HepG2 (cell line): ENCODE results near the gene SSBP4. TPM values are rescaled to one million over a fixed set of nuclear protein-coding genes. Genes with fewer than 3 reads are reported as not detected.
A peak's percentile ranks its signal among the peaks of the same experiment; 100 is the strongest.

Source experiments
- ATF4 ChIP-seq, 2 experiments: fragments of 450-650 bp in 1 of 2; sonication (generic) in 1 of 2; formaldehyde crosslinking; IDR thresholded peaks; 2 replicates each; pipeline versions ENCODE4 v1.5.0 to v1.8.0; 2020 to 2022; ENCODE audit warnings: mild to moderate bottlenecking in 1 of 2, missing genetic modification reagents in 1 of 2
- CAMTA2 ChIP-seq: sonication (generic); formaldehyde crosslinking; IDR thresholded peaks from 2 replicates; pipeline ENCODE4 v1.4.0; 2020; ENCODE audit warnings: mild to moderate bottlenecking, missing genetic modification reagents, borderline replicate concordance
- ETS1 ChIP-seq: sonication (generic); formaldehyde crosslinking; IDR thresholded peaks from 2 replicates; pipeline ENCODE4 v1.4.0; 2020; ENCODE audit warnings: missing genetic modification reagents
- KLF11 ChIP-seq: IDR thresholded peaks from 2 replicates; pipeline ENCODE4 v1.6.1; 2016; ENCODE audit warnings: missing compliant biosample characterization
- MTA1 ChIP-seq: sonication (generic); formaldehyde crosslinking; IDR thresholded peaks from 2 replicates; pipeline ENCODE4 v1.4.0; 2020; ENCODE audit warnings: missing genetic modification reagents, mild to moderate bottlenecking, borderline replicate concordance
- NFIB ChIP-seq: sonication (generic); formaldehyde crosslinking; IDR thresholded peaks from 2 replicates; pipeline ENCODE4 v1.9.0; 2021; ENCODE audit warnings: missing genetic modification reagents, mild to moderate bottlenecking, borderline replicate concordance
- PAXIP1 ChIP-seq: sonication (generic); formaldehyde crosslinking; conservative IDR thresholded peaks from 2 replicates; pipeline ENCODE4 v1.4.0; 2020; ENCODE audit warnings: mild to moderate bottlenecking, missing genetic modification reagents, moderate library complexity
- PHF5A ChIP-seq: IDR thresholded peaks from one replicate; pipeline ENCODE4 v1.6.1; 2018; ENCODE audit warnings: low read depth, missing genetic modification reagents; ENCODE audit not compliant: unreplicated experiment
- PRMT3 ChIP-seq: sonication (generic); formaldehyde crosslinking; IDR thresholded peaks from 2 replicates; pipeline ENCODE4 v1.8.1; 2022; ENCODE audit warnings: low read depth, mild to moderate bottlenecking, moderate library complexity, missing genetic modification reagents, borderline replicate concordance
- RNF219 ChIP-seq: sonication (generic); formaldehyde crosslinking; IDR thresholded peaks from 2 replicates; pipeline ENCODE4 v1.5.0; 2020; ENCODE audit warnings: mild to moderate bottlenecking, missing genetic modification reagents
- RORA ChIP-seq: sonication (generic); formaldehyde crosslinking; IDR thresholded peaks from 2 replicates; pipeline ENCODE4 v1.5.0; 2020; ENCODE audit warnings: mild to moderate bottlenecking, missing genetic modification reagents, moderate library complexity
- SNAPC2 ChIP-seq: sonication (generic); formaldehyde crosslinking; IDR thresholded peaks from 2 replicates; pipeline ENCODE4 v1.8.1; 2022; ENCODE audit warnings: mild to moderate bottlenecking, missing genetic modification reagents
- SP140L ChIP-seq: sonication (generic); formaldehyde crosslinking; IDR thresholded peaks from 2 replicates; pipeline ENCODE4 v1.4.0; 2020; ENCODE audit warnings: missing genetic modification reagents, borderline replicate concordance
- YY1 ChIP-seq: IDR thresholded peaks from 2 replicates; pipeline ENCODE4 v1.6.1; 2011; ENCODE audit warnings: low read length, low read depth, moderate library complexity, mild to moderate bottlenecking; ENCODE audit not compliant: insufficient read depth, insufficient replicate concordance
- ZNF121 ChIP-seq: sonication (generic); formaldehyde crosslinking; IDR thresholded peaks from 2 replicates; pipeline ENCODE4 v1.5.0; 2020; ENCODE audit warnings: mild to moderate bottlenecking, missing genetic modification reagents
- ZNF275 ChIP-seq: sonication (generic); formaldehyde crosslinking; IDR thresholded peaks from 2 replicates; pipeline ENCODE4 v1.8.0; 2022; ENCODE audit warnings: missing genetic modification reagents, mild to moderate bottlenecking, inconsistent platforms, borderline replicate concordance
- ZNF530 ChIP-seq: sonication (generic); formaldehyde crosslinking; IDR thresholded peaks from 2 replicates; pipeline ENCODE4 v1.5.0; 2020; ENCODE audit warnings: low read depth, mild to moderate bottlenecking, missing genetic modification reagents
- ZNF589 ChIP-seq: sonication (generic); formaldehyde crosslinking; conservative IDR thresholded peaks from 2 replicates; pipeline ENCODE4 v1.8.0; 2022; ENCODE audit warnings: mild to moderate bottlenecking, moderate library complexity, missing genetic modification reagents
- ZNF605 ChIP-seq: sonication (generic); formaldehyde crosslinking; IDR thresholded peaks from 2 replicates; pipeline ENCODE4 v1.8.0; 2022; ENCODE audit warnings: mild to moderate bottlenecking, missing genetic modification reagents
- polyA plus RNA-seq, 8 experiments: library from polyadenylated mRNA; depleted of rRNA in 3 of 8; stranded (reverse) in 7 of 8; unstranded in 1 of 8; fragments of >200 nt; fragmentation: Illumina TruSeq in 4 of 8; extraction: Trizol in 4 of 8; gene quantifications; 2 replicates each; pipeline versions ENCODE4 v1.2.1 to v1.2.3, GENCODE V29; 2011 to 2016; ENCODE audit warnings: low read depth in 4 of 8, missing spikeins in 1 of 8, mixed read lengths in 1 of 8; ENCODE audit not compliant: insufficient read depth in 1 of 8
- total RNA-seq, 5 experiments: library from RNA; depleted of rRNA; stranded (reverse); fragments of >200 nt; fragmentation: Illumina TruSeq; extraction: Trizol; gene quantifications; 2 replicates each; pipeline ENCODE4 v1.2.3, GENCODE V29; 2016; ENCODE audit warnings: low read depth in 1 of 5

Gene SSBP4
- total and polyA plus RNA-seq, 2 of the 13 experiments (the other 11 are each of a cell fraction or from before 2014, with no cell fraction given) = 20.8 to 39.5 TPM

GRCh38 chr19:18373892-18374629 lies 45.1 kb upstream of the SSBP4 start (continued):
- TF ChIP-seq ZNF605 (CRISPR knock-in tag) = peak; percentile 68
- TF ChIP-seq ATF4 (CRISPR knock-in tag; IDR thresholded peaks at IDR 0.05) = peak in 1 of 2 experiments; percentile 76; a peak in 2 of 4 replicates
- TF ChIP-seq PHF5A (CRISPR knock-in tag) = peak; percentile 29
- peak; percentile 67; the same call in 1 of the 2 replicates for TF ChIP-seq CAMTA2 (CRISPR knock-in tag)
- peak; percentile 78; the same call in 1 of the 2 replicates for TF ChIP-seq MTA1 (CRISPR knock-in tag)
- TF ChIP-seq ZNF275 = 0 out of 2 replicates have a peak, but pooled peaks have one; percentile 35
- no peak for TF ChIP-seq PRMT3 (CRISPR knock-in tag)
- TF ChIP-seq YY1 = peak; percentile 39
- no peak for TF ChIP-seq SP140L
- TF ChIP-seq ZNF589 = no peak
- no peak for TF ChIP-seq NFIB (CRISPR knock-in tag)
- TF ChIP-seq RNF219 (CRISPR knock-in tag) = no peak; the same call in 1 of the 2 replicates
- no peak for TF ChIP-seq KLF11
- no peak for TF ChIP-seq ETS1 (CRISPR knock-in tag)
- no peak for TF ChIP-seq ZNF530 (CRISPR knock-in tag)
- TF ChIP-seq SNAPC2 (CRISPR knock-in tag) = no peak; the same call in 1 of the 2 replicates
- no peak for TF ChIP-seq RORA (CRISPR knock-in tag)
- peak; percentile 68 for TF ChIP-seq PAXIP1 (CRISPR knock-in tag)
- TF ChIP-seq ZNF121 (CRISPR knock-in tag) = peak; percentile 74
